Uterus (tissue), 2 donors: ENCODE data around the gene SMG7.

Experiments
- CTCF ChIP-seq, 4 experiments: fragments of 200-600 bp in 2 of 4; fragments of 450-650 bp in 2 of 4; sonication (generic) in 2 of 4; IDR thresholded peaks; one replicate each; pipeline ENCODE4 v1.5.1; 2016 to 2019; ENCODE audit warnings: antibody characterized with exemption in 4 of 4, mild to moderate bottlenecking in 2 of 4, moderate library complexity in 1 of 4
- POLR2A ChIP-seq, 2 donors: fragments of 450-650 bp; IDR thresholded peaks; one replicate each; pipeline ENCODE4 v1.6.1; 2016; ENCODE audit warnings: antibody characterized with exemption in 2 of 2, mild to moderate bottlenecking in 1 of 2, moderate library complexity in 1 of 2

GRCh38 chr1:183578856-183579255 is 106.6 kb downstream of the SMG7 start:
- TF ChIP-seq CTCF (IDR thresholded peaks at IDR 0.05) (no peak), POLR2A (IDR thresholded peaks at IDR 0.05) (no peak)
